HL-60 (cell line): ENCODE data around the gene ADCY5.

Experiments used
- DNase-seq, 2 experiments: peaks; one replicate each; pipeline ENCODE4 v3.0.0-alpha.2; 2010 to 2020; ENCODE audit warnings: low read depth in 1 of 2, low spot score in 1 of 2
- H3K27ac ChIP-seq: fragments of 250-450 bp; sonication (Bioruptor Pico); replicated peaks from 2 replicates; pipeline ENCODE4 v1.5.1; 2020; ENCODE audit warnings: mild to moderate bottlenecking, moderate library complexity
- H3K27me3 ChIP-seq: fragments of 250-450 bp; sonication (Bioruptor Pico); 2 replicates; pipeline ENCODE4 v1.5.1; 2021; ENCODE audit warnings: mild to moderate bottlenecking, moderate library complexity; ENCODE audit not compliant: insufficient read depth, poor library complexity, severe bottlenecking
- H3K4me3 ChIP-seq: replicated peaks from 2 replicates; pipeline ENCODE4 v1.5.1; 2011; ENCODE audit warnings: mild to moderate bottlenecking, control low read depth, low read length; ENCODE audit not compliant: insufficient read depth
- GABPA ChIP-seq: IDR thresholded peaks from 2 replicates; pipeline ENCODE4 v1.6.1; 2012; ENCODE audit warnings: low read depth
- POLR2AphosphoS5 ChIP-seq: IDR thresholded peaks from 2 replicates; pipeline ENCODE4 v1.6.1; 2012; ENCODE audit warnings: low read depth
- SPI1 ChIP-seq: IDR thresholded peaks from 2 replicates; pipeline ENCODE4 v1.6.1; 2012; ENCODE audit warnings: low read depth, mild to moderate bottlenecking, borderline replicate concordance
- TF ChIP-seq, protein P1 (sequence below): IDR thresholded peaks from 2 replicates; pipeline ENCODE4 v1.6.1; 2012; ENCODE audit warnings: low read depth; ENCODE audit not compliant: insufficient replicate concordance
- TF ChIP-seq, protein P2 (sequence below): IDR thresholded peaks from one replicate; pipeline ENCODE4 v1.5.1; 2011; ENCODE audit warnings: low read length, control low read depth, inconsistent platforms; ENCODE audit not compliant: insufficient read depth

ADCY5 gene

DNA sequence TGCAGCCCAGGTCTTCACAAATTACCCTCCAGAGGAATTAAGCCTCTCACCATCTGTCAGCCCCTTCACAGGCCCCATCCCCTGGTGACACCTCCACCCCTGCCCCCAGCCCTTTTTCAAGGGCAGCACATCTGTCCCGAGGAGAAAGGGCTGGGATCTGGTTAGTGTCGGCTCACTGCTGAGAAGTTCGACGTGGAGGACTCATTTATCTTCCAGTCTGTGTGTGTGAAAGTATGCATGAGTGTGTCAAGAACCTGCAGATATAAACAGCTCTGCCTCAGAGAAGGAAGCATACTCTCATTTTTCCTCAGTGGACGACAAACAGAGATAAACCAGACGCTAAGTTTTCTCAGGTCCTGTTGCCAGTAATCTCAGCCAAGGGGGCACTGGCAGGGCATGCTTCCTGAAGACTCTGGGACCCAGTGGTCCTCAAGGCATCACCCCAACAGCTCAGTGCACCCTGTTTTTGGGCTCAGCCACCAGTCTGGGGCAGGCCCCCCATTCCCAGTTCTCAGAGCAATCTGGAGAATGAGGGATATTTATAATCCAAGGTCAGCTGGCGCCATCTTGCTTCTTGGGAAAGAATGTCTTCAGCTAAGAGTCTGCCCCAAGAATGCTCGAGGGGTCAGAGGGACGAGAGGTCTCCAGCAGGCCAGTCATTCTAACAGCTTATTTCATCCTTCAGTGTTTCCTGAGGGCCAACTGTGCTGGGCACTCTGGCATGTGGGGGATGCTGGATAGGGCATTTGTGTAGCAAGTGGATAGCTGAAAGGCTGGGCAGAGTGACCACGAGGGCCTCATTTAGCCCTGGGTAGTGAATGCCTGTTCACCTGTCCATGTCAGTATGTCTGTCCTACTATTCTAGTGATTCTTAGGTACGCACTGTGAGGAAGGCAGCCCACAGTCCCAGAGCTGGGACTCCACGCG, 73.6 kb downstream of the ADCY5 start:
- no peak overlapping the region for H3K27ac ChIP-seq
- H3K4me3 ChIP-seq = no peak overlapping the region
- H3K27me3 ChIP-seq = no peaks in the 10 kb centered on the region
- DNase-seq = no peak
- TF ChIP-seq POLR2AphosphoS5 (no peak), GABPA (no peak), SPI1 (no peak)
- TF ChIP-seq, protein P1, sequence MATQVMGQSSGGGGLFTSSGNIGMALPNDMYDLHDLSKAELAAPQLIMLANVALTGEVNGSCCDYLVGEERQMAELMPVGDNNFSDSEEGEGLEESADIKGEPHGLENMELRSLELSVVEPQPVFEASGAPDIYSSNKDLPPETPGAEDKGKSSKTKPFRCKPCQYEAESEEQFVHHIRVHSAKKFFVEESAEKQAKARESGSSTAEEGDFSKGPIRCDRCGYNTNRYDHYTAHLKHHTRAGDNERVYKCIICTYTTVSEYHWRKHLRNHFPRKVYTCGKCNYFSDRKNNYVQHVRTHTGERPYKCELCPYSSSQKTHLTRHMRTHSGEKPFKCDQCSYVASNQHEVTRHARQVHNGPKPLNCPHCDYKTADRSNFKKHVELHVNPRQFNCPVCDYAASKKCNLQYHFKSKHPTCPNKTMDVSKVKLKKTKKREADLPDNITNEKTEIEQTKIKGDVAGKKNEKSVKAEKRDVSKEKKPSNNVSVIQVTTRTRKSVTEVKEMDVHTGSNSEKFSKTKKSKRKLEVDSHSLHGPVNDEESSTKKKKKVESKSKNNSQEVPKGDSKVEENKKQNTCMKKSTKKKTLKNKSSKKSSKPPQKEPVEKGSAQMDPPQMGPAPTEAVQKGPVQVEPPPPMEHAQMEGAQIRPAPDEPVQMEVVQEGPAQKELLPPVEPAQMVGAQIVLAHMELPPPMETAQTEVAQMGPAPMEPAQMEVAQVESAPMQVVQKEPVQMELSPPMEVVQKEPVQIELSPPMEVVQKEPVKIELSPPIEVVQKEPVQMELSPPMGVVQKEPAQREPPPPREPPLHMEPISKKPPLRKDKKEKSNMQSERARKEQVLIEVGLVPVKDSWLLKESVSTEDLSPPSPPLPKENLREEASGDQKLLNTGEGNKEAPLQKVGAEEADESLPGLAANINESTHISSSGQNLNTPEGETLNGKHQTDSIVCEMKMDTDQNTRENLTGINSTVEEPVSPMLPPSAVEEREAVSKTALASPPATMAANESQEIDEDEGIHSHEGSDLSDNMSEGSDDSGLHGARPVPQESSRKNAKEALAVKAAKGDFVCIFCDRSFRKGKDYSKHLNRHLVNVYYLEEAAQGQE = no peak
- TF ChIP-seq, protein P2, sequence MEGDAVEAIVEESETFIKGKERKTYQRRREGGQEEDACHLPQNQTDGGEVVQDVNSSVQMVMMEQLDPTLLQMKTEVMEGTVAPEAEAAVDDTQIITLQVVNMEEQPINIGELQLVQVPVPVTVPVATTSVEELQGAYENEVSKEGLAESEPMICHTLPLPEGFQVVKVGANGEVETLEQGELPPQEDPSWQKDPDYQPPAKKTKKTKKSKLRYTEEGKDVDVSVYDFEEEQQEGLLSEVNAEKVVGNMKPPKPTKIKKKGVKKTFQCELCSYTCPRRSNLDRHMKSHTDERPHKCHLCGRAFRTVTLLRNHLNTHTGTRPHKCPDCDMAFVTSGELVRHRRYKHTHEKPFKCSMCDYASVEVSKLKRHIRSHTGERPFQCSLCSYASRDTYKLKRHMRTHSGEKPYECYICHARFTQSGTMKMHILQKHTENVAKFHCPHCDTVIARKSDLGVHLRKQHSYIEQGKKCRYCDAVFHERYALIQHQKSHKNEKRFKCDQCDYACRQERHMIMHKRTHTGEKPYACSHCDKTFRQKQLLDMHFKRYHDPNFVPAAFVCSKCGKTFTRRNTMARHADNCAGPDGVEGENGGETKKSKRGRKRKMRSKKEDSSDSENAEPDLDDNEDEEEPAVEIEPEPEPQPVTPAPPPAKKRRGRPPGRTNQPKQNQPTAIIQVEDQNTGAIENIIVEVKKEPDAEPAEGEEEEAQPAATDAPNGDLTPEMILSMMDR = no peak

DNA sequence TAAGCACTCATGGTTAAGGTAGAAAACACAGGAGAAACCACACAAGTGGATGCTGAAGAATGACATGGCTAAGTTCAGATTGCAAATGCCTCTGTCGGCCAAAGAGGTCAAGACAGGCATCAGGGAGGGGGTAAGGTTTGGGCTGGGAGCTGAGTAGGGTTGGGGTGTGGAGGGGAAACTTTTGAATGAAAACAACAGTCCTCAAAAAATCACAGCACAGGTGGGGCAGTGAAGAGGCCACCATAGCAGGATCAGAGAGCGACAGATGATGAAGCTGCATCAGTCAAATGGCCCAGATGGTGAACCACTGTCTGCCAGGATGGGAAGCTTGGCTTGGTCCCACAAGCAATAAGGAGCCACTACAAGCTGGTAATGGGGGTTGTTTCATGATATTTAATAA, 74.9 kb downstream of the ADCY5 start:
- TF ChIP-seq GABPA (no peak), SPI1 (no peak), POLR2AphosphoS5 (no peak)
- TF ChIP-seq, protein P2 = no peak
- TF ChIP-seq, protein P1 = no peak
- Histone ChIP-seq H3K4me3 (no peak overlapping the region), H3K27ac (no peak overlapping the region), H3K27me3 (no peaks in the 10 kb centered on the region)
- no peak for DNase-seq

DNA sequence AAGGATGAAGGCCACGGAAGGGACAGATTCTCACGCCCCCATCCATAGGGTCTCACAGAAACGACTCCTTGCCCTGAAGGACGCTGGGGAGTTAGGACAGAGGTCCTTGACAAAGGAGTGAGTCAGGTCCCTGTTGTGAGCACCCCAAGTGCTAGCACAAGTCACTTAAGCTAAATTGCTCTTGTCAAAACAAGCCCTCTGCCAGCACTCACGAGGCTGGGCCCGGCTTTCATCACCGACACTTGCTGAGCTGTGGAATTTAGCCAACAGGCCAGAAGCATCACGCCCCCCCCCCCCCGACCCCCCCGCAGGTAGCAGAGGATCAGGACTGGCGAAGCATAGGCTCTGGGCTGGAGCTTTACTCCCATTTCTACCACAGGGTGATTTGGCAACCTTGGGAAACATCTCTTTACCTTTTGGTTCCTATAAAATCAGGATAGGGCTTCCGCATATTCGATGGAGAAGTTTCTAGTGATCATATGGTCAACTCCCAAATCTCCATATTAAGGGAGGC, 75.4 kb downstream of the ADCY5 start:
- DNase-seq = no peak
- Histone ChIP-seq H3K27me3 (no peaks in the 10 kb centered on the region), H3K27ac (no peak overlapping the region), H3K4me3 (no peak overlapping the region)
- TF ChIP-seq GABPA = no peak

DNA sequence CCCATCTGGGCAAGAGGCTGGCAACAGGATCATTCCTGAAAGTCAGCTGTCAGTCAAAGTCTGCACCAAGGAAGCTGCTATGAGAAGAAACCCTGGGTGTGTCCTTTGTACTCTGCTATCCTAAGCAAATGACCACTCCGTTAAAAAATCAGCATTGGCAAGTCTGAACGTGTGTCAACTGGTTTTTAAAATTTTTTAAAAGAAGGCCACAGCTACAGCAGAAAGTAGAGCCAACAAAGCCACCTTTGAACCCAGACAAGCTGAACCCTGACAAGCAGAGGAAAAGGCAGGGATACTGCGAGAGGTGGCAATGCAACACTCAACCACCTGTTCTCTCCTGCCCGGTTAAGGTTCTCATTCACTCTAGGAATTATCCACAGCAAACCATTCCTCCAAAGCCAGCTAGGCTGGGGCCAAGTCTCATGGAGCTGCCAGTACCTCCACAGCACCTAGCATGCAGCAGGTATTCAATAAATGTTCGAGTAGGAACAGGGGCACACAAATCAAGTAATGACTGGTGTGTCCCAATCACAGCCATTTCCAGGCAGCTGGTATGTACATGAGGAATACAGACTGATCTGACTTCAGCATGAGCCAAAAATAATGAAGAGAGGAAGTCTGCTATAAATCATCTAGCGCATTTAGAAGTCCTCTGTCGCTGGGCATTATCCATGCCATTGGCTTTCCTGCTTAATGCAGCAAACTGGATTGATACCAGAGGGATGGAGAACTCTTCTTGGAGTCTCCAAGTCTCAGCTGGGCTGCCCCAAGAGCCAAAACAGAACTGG, 76.0 kb downstream of the ADCY5 start:
- DNase-seq = no peak
- Histone ChIP-seq H3K27me3 (no peaks in the 10 kb centered on the region), H3K27ac (no peak overlapping the region)

More for the DNA sequence above, 76.0 kb downstream of the ADCY5 start:
- H3K4me3 ChIP-seq = no peak overlapping the region
- TF ChIP-seq SPI1 = no peak
- TF ChIP-seq POLR2AphosphoS5 = no peak
